Fibroblast of upper back skin (primary cell): Measurements from ENCODE around the gene TSHZ2.
"Not testable (repeated sequence)": the region's sequence is repeated elsewhere in the genome, so short reads cannot be mapped to it uniquely, and the experiment has no call there.

Source experiments
- DNase-seq: peaks from one replicate; pipeline ENCODE4 v3.0.0-alpha.2; 2013

Gene TSHZ2

DNA sequence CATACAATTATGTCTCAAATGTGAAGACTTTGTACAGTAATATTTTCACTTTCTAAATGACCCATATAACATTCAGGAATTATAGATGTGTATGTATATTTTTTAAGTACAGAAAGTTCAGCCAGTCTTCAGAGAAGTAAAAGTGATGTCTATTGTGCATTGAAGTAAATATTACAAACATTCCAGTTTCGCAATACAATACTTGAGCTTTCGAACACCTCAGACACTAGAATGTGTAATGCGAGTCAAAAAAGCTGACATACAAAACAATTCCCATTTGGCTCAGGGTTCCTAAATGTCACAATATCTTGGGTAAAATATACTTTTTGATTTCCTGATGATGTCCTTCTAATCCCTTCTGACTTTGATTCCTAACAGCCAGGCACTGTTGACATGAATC is 520.1 kb downstream of the TSHZ2 start:
- peak; percentile 27 for DNase-seq

DNA sequence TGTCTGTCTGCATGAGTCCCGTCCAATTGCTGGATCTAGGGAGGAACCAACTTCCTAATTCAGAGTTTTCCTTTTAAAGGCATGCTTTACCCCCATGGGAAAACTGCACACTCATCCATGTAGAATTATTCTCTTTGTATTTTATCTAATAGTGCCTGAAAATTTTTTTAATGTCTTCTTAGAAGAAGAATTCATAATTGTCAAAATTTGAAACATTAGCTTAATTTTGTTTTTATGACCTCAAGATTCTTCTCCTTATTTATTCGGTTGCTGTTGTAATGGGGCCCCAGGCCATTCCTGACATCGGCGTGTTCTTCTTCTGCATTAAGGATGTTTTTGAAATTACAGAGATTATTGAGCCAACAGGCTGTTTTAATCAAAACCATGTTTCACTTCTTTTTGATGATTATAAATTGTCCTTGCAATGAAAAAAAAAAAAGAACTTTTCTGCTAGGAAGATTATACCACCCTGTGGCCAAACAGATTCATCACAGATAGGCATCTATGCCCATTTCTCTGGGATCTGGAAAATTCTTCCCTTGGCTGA is 521.2 kb downstream of the TSHZ2 start:
- peak; percentile 51 for DNase-seq

DNA sequence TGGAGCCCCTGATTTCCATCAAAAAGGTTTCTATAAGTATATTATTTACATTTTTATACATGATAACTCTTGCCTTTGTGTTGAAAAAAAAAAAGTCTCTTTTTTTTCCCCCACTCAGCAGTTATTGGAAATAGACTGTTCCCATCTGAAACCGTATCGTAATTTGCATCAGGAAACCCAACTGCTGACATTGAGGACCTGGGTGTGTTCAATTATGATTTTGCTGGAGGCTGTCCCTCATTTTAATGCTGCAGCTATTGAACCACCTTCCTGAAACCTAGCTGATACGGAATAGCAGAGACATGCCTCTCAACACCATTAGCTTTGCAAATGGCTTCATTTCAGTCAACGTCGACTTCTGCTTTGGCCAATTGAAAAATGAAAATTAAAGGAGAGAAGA is 522.6 kb downstream of the TSHZ2 start:
- DNase-seq: no peak

DNA sequence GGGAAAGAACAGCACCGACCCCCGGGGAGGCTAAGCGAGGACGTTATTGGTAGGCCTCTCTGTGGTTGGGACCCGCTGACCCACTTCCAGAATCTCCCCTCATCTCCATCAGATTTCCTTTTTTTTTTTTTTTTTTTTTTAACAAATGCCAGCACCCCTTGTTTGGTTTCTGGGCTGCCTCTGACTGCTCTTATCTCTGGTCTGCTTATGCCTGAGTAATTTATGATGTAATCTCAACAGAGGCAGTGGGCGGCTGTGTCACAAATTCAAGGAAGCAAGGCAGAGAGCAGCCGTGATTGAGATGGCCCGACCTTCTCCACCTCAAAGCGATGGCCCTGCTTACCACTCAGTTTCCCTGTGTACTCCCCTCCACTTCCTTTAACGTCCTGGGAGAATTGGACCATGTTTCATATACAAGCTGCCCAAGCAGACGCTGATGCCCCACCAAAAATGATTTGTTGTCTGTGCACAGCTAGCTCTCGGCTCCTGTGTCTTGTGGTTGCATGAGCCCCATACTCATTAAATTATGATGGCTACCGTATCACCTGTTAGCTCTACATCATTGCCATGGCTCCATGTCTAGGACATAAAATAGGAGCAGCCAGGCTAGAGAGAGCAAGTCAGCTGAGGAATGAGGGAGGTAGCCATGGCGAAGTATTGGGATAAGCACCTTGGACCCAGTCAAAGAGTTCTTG is 523.4 kb downstream of the TSHZ2 start:
- DNase-seq: no peak

DNA sequence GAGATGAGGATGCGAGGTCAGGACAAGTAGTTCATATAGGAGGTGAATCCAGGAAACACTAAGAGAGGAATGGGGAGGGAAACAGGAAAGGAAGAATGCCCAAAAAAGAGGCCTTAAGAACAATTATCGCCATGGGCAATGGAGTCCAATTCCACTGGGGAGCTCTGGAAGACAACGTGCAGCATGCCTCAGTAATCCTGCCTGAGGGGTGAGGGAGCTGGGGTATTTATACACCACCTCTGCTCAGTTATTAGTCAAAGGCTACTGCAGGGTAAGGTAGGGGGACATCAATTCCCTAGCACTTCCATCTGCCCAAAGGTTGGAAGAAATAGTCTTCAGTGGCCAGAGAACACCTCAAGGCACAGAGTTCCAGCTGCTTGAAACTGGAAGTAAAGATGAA is 525.1 kb downstream of the TSHZ2 start:
- no peak for DNase-seq

DNA sequence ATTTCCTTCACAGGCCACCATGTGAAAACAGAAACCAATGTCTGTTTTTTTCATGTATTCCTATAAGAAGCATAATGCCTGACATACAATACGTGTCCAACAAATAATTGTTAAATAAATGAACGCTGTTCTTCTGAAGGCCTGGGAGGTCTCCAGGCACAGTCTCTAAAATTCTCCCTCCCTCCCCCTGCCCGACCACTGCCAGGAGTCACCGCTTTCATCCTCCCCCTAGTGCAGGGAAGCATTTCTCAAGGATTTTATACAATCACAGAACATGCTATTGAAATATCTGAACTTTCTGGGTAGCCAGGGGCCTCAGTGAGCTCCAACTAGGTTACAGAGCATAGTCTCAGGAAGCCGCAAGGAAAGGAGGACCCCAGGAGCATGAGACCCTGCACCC is 526.2 kb downstream of the TSHZ2 start:
- no peak for DNase-seq

DNA sequence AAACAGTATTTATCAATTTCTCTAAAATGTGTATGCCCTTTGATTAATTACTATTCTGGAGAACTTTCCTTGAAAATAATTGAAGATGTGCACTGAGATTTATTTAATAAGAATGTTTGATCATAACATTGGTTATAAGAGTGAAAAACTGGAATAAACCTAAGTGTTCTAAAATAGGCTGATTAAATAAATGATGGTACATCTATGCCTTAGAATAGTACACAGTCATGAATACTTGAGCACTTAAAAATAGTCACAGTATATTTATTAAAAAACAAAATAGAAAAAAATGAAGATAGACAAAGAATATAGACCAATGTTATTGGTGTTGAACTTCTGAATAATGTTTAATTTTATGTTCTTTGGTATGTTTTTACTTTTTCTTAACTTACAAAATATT is 528.5 kb downstream of the TSHZ2 start:
- no peak for DNase-seq

DNA sequence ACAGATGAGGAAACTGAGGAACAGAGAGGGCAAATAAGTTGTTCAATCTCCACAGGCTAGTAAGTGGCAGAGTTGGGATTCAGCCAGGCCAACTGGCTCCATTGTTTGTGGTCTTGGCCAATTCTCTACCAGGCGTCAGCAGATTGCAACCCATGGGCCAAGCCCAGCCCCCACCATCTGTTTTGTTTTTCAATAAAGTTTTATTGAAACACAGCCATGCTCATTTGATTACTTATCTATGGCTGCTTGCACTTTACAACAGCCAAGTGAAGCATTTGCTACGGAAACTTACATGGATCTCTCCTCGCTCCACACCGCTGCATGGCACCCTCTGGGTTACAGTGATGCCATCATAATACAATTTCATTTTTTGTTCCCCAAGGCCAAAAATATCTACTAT is 530.7 kb downstream of the TSHZ2 start:
- no peak for DNase-seq

DNA sequence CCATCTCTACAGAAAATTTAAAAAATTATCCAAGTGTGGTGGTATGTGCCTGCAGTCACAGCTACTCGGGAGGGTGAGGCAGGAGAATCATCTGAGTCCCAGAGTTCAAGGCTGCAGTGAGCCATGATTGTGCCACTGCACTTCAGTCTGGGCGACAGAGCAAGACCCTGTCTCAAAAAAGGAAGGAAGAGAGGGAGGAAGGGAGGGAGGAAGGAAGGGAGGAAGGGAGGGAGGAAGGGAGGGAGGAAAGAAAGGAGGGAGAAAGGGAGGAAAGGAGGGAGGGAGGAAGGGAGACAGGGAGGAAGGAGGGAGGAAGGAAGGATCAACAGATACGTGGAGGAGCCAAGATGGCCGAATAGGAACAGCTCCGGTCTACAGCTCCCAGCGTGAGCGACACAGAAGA is 531.4 kb downstream of the TSHZ2 start:
- no peak for DNase-seq

DNA sequence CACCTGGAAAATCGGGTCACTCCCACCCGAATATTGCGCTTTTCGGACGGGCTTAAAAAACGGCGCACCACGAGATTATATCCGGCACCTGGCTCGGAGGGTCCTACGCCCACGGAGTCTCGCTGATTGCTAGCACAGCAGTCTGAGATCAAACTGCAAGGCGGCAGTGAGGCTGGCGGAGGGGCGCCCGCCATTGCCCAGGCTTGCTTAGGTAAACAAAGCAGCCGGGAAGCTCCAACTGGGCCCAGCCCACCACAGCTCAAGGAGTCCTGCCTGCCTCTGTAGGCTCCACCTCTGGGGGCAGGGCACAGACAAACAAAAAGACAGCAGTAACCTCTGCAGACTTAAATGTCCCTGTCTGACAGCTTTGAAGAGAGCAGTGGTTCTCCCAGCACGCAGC is 531.9 kb downstream of the TSHZ2 start:
- not testable (repeated sequence) for DNase-seq

DNA sequence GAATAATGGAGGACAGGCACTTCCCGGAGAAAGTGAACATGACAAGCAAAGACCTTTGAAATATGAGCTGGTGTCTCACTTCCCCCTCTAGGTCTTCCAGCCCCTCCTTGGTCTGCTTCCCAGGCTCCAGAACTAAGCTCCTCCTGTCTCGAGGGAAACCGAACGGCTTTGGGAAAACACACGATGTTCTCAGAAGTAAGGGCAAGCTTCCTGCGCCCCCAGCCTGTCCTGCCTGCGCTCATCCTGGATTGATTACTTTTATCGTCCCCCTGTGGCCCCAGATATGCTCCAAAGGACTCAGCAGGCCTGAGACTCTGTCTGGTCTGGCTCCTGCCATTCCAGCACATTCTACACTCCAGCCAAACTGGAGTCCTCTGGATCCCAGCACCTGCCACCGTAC is 538.1 kb downstream of the TSHZ2 start:
- peak; percentile 7 for DNase-seq

DNA sequence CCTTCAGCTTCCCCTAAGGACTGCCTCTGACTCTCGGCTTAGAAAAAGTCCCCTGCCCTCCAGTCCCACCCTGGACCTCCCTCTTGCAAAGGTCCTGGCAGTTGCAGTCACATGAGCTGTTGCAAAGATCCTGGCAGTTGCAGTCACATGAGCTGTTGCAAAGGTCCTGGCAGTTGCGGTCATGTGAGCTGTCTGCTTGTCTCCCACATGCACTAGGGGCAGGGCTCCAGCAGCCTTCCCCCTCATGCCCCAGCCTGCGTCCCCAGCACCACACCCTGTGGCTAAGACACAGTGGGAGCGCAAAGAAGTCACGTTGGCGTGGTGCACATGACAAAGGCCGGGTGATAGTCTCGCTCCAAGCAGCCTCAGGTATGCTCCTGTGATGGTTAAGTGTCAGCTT is 538.5 kb downstream of the TSHZ2 start:
- no peak for DNase-seq

DNA sequence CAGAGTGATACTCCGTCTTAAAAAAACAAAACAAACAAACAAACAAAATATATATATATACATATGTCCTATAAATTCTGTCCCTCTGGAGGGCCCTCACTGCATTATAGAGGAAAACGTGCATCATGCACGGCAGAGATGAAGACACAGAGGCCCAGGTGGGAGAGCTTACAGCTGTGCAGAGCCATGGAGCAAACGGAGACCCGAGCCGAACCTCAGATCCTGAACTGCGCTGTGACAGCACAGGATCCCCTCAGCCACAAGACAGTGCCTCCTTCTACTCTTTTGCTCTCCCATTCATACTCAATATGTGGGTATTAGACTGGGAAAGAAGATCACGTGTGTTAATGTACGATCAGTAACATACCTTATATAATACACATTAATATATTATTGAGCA is 539.9 kb downstream of the TSHZ2 start:
- no peak for DNase-seq

DNA sequence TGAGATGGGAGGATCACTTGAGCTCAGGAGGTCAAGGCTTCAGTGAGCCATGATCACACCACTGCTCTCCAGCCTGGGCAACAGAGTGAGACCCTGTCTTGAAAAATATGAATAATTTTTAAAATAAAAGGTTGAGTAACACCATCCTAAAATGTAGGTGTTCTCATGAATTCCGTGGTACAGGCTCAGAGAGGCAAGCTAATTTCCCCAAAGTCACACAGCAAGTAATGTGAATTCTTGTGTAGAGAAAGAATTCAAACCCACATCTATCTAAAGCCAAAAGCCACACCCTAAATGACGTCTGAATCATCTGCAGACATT is 541.0 kb downstream of the TSHZ2 start:
- DNase-seq: peak; percentile 10

DNA sequence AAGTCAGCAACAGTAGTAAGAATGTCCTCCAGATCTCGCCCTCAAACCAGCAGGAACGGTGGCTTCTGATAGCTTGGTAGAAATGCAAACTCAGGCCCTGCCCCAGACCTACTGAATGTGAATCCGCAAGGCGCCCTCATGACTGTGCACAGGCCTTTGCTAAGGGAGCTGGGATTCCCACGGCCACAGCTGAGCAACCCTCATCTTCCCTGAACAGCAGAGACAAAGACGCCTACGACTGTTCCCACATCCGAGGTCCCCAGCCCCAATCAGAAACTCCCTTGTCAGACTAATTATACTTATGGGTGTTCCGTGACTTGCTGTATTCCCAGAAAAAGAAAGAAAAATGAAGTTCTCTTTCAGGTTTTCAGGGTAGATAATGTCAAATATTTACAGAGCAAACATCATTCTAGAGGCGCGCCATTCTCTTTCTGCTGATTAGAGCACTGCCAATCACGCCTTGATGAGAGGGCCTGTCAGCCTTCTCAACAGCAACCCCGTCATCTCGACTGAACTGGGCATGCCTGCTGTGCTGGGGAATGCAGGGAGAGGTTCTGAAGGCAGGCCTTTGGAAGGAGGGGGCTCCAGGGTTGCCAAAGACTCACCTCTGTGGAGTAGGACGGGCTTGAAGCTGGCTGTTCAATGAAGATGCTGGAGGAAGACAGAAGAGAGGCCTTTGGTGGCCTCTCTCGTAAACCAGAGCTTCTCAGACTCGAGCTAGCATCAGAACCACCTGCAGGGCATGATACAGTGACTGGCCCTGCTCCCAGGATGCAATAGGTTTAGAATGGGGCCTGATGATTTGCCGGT is 541.5 kb downstream of the TSHZ2 start:
- DNase-seq: no peak

DNA sequence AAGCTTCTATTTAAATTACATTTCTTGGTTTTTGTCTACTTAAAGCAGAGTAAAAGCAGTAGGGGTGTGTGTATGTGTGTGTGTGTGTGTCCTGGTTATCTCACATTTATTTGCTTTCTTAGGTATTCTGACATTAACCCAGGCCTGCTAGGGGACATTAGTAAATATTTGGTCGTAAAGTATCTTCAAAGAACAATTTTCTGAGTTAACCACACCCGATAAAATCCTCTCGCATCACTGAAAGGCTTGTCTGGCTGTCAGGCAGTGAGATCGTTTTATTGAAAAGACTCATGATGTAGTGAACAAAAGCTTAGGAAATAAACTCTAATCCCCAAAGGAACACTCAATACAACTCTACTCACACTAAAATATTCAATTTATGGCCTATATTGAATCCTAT is 543.6 kb downstream of the TSHZ2 start:
- DNase-seq: no peak

DNA sequence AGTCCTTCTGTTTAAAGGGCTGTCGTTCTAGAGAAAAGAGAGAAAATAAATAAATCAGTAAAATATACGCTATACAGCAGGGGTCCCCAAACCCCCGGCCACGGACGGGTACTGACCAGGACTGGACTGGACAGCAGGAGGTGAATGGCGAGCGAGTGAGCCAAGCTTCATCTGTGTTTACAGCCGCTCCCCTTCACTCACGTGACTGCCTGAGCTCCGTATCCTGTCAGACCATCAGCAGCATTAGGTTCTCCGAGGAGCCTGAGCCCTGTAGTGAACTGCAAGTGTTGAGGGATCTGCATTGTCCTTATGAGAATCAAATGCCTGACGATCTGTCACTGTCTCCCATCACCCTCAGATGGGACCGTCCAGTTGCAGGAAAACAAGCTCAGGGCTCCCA is 545.0 kb downstream of the TSHZ2 start:
- DNase-seq: no peak

DNA sequence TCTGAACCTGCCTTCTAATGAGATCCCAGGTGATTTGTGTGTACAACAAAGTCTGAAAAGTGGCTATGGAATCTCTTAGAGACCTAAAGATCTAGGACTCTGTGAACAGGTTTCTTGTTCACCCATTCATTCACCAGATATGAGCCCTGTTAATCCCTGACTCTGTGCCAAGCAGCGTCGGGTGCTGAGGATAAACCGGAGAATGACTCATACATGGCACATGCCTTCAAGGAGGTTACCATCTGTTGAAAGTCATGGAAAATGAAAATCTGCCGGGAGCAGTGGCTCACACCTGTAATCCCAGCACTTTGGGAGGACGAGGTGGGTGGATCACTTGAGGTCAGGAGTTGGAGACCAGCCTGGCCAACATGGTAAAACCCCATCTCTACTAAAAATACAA is 549.3 kb downstream of the TSHZ2 start:
- peak; percentile 40 for DNase-seq

DNA sequence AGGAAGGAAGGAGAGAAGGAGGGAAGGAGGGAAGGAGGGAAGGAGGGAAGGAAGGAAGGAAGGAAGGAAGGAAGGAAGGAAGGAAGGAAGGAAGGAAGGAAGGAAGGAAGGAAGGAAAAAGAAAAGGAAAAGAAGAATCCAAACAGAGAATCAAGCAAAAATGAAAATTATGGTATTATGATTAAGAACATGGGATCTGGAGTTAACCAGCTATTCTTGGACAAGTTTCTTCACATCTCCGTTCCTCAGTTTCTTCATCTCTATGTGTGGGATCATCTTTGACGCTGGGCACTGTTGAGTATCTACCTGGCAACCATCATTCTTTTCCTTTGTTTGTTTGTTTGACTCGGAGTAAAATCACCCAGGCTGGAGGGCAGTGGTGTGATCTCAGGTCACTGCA is 549.9 kb downstream of the TSHZ2 start:
- no peak for DNase-seq

DNA sequence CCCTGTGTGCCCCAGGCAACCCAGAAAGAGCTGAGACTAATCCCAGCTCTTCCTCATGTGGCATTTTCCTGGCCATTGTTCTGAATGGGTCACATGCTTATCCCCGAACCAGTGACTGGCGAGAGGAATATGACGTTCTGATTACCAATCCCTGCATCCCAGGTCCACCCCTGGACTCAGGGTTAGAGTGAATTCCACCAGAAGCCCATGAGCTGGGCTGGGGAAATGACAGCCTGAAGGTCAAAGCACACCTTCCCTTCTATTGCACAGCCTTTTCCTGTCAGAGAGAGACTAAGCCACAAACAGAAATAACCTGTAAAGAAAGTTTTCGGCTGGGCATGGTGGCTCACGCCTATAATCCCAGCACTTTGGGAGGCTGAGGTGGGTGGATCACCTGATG is 550.5 kb downstream of the TSHZ2 start:
- no peak for DNase-seq

DNA sequence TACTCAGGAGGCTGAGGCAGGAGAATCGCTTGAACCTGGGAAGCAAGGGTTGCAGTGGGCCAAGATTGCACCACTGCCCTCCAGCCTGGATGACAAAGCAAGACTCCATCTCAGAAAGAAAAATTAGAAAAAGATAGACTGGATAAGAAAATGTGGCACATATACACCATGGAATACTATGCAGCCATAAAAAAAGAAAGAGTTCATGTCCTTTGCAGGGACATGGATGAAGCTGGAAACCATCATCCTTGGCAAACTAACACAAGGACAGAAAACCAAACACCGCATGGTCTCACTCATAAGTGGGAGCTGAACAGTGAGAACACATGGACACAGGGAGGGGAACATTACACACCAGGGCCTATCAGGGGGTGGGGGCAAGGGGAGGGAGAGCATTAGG is 551.5 kb downstream of the TSHZ2 start:
- DNase-seq: not testable (repeated sequence)

DNA sequence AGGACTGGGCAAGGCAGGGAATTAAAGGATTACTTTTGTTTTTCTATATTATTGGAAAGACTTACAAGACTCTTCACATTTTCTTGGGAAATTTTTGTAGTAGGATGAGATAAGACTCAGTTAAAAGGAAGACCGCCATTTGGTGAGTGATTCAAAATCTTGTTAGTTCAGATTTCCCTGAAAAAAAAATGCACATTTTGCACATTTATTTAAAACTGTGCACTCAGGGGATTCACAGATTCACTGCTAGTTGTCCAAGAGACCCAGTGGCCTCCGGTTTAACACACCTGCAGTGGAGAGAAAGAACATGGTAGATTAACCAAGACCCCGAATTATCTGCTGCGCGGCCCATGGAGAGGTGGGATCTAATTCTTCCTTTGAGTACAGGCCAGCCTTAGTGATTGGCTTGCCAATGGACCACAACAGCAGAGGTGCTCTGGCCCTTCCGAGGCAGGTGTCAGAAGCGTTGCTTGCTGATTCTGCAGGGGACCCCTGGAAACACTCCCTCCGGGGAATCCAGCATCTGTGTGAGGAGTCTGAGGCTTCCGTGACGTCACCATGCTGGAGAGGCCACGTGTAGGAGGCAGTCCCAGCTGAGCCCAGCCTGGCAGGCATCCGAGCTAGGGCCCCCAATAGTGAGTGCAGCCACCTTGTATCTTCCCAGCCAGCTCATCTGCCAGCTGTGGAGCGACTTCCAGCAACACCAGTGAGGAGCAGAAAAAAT is 552.6 kb downstream of the TSHZ2 start:
- no peak for DNase-seq

DNA sequence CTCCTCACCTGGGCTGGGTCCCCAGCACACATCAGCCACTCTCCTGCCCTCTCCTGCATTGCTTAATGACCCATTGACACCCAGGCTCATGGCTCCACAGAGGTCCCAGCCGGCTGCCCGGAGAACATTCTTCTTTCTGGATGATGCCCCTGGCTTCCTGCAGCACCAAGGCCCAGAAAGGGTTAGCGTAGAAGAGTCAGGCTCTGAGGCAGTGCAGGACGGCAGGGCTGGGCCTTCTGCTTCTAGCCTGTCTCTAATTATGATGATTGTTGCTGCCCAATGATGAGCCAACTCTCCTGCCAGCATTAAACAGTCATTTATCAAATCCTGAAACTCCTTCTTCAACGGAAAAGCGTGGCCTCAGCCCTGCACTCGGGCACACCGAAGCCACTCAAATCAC is 555.0 kb downstream of the TSHZ2 start:
- no peak for DNase-seq

DNA sequence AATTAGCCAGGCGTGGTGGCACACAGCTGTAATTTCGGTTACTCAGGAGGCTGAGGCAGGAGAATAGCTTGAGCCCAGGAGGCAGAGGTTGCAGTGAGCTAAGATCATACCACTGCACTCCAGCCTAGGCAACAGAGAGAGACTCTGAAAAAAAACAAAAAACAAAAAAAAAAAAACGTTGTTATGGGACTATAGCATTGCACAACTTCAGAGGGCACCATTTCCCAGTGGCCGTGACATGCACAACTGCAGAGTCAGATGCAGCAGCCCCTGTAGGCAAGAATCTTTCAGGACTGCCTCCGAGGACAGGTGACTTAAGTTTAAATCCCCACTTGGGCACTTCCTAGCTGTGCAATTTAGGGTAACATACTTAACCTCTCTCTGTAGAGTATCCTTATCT is 557.5 kb downstream of the TSHZ2 start:
- DNase-seq: no peak
